Measurements from ENCODE around the gene RBM47.

RBM47 gene

DNA sequence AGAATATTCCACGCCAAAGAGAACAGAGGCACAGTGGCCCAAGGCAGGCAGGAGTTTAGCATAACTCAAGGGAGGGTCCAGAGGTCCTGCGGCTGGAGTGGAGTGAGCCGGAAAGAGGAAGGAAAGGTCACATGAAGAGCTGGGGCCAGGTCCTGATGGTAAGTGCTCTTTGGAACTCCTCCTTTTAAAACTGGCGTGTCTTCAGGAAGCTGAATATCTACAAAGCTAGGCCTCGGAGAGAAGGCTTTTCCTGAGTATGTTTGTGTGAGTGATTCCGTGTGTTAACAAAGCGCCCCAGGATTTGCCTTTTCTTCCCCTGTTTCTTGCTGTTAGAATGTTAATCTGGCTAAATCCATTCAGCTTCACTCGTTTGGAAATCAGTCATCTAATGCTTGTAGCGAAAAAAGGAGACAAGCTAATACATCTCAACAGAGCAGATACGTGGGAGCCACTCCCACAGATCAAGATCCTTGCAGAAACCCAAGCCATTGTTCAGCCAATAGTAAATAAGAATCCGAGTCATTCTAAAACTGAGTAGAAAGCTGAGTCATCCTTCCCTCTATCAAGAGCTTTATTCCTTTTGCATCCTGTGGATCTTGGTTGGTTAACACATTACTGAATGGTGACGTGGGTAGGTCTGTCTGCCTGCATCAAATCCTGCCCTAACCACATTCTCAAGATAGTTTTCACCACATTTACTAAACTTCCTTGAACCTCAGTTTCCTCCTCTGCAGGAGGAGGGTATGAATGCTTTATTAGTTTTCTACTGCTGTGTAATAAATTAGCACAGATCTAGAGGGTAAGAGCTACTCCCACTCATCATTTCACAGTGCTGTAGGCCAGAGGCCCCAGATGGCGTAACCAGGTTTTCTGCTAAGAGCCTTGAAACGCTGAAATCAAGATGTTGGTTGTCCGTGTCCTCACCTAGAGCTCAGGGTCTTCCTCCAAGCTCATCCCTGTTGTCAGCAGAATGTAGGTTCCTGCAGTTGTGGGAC is 43.2 kb upstream of the RBM47 start:
- Histone ChIP-seq H3K36me3 (ENCODE audit: control insufficient read depth in 2 of 2, insufficient read depth in 1 of 2, low read length in 2 of 2) (no peaks in the 10 kb centered on the region), H3K27ac (ENCODE audit: extremely low read depth, low read depth, low read length) (no peak overlapping the region), H3K4me1 (ENCODE audit: control insufficient read depth, insufficient read depth, low read length) (no peaks in the 10 kb centered on the region), H3K4me3 (ENCODE audit: low read depth, low read length) (no peak overlapping the region), H3K9me3 (ENCODE audit: control insufficient read depth, insufficient read depth, low read depth, low read length) (no peaks in the 10 kb centered on the region)
- ChIA-PET CTCF (interaction anchor here (0.6 kb wide), 1 partner anchor 46 kb away, joined by 5 read pairs; no protein-coding TSS in a partner anchor), POLR2A (interaction anchor here (0.6 kb wide), 1 partner anchor 53 kb away, joined by 4 read pairs; no protein-coding TSS in a partner anchor)
- 0 out of 2 replicates have a peak, but pooled peaks have one; percentile 24 for TF ChIP-seq ZBTB17 (tag by site-specific recombination; IDR thresholded peaks at IDR 0.05)
- TF ChIP-seq TCF7L2 (IDR thresholded peaks at IDR 0.05; ENCODE audit: borderline replicate concordance, low read depth, low read length) = no peak
- 0 out of 2 replicates have a peak, but pooled peaks have one; percentile 17 for TF ChIP-seq EGR2 (tag by site-specific recombination; IDR thresholded peaks at IDR 0.05; ENCODE audit: low read depth)
- TF ChIP-seq ZNF660 (tag by site-specific recombination; IDR thresholded peaks at IDR 0.05) = 0 out of 2 replicates have a peak, but pooled peaks have one; percentile 31
- TF ChIP-seq ZFHX2 (tag by site-specific recombination; conservative IDR thresholded peaks at IDR 0.05) = peak; percentile 67
- TF ChIP-seq ZNF335 (tag by site-specific recombination; conservative IDR thresholded peaks at IDR 0.05) = peak; percentile 36; the same call in 1 of the 2 replicates

DNA sequence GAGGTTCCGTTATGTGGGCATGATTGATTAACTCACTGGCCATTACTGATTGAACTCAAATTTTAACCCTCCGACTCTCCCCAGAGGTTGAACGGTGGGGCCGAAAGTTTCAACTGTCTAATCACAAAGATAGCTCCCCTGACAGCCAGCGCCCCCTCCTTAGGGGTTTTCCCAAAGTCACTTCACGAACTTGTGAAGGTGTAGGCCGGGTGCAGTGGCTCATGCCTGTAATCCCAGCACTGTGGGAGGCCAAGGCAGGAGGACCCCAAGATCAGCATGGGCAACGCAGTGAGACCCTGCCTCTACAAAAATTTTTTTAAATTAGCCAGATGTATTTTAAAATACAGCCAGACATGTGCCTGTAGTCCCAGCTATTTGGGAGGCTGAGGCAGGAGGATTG is 39.8 kb upstream of the RBM47 start:
- Histone ChIP-seq H3K36me3 (ENCODE audit: control insufficient read depth in 2 of 2, insufficient read depth in 1 of 2, low read length in 2 of 2) (no peaks in the 10 kb centered on the region), H3K9me3 (ENCODE audit: control insufficient read depth, insufficient read depth, low read depth, low read length) (no peaks in the 10 kb centered on the region), H3K4me3 (ENCODE audit: low read depth, low read length) (no peak overlapping the region), H3K27ac (ENCODE audit: extremely low read depth, low read depth, low read length) (no peak overlapping the region), H3K4me1 (ENCODE audit: control insufficient read depth, insufficient read depth, low read length) (no peaks in the 10 kb centered on the region)
- TF ChIP-seq, protein P1, sequence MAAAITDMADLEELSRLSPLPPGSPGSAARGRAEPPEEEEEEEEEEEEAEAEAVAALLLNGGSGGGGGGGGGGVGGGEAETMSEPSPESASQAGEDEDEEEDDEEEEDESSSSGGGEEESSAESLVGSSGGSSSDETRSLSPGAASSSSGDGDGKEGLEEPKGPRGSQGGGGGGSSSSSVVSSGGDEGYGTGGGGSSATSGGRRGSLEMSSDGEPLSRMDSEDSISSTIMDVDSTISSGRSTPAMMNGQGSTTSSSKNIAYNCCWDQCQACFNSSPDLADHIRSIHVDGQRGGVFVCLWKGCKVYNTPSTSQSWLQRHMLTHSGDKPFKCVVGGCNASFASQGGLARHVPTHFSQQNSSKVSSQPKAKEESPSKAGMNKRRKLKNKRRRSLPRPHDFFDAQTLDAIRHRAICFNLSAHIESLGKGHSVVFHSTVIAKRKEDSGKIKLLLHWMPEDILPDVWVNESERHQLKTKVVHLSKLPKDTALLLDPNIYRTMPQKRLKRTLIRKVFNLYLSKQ (tag by site-specific recombination; IDR thresholded peaks at IDR 0.05; ENCODE audit: borderline replicate concordance) = no peak
- TF ChIP-seq ZNF354C (tag by site-specific recombination; IDR thresholded peaks at IDR 0.05; ENCODE audit: borderline replicate concordance, low read depth) (no peak), SP2 (tag by site-specific recombination; IDR thresholded peaks at IDR 0.05) (no peak), TRIM28 (IDR thresholded peaks at IDR 0.05; ENCODE audit: borderline replicate concordance, low read length) (no peak), ZBTB21 (tag by site-specific recombination; IDR thresholded peaks at IDR 0.05) (no peak), ZNF48 (tag by site-specific recombination; IDR thresholded peaks at IDR 0.05) (no peak), ZNF114 (tag by site-specific recombination; IDR thresholded peaks at IDR 0.05) (no peak), FEZF1 (tag by site-specific recombination; IDR thresholded peaks at IDR 0.05) (no peak), GLI4 (tag by site-specific recombination; IDR thresholded peaks at IDR 0.05) (no peak), ZNF366 (tag by site-specific recombination; conservative IDR thresholded peaks at IDR 0.05) (no peak), ZNF132 (tag by site-specific recombination; IDR thresholded peaks at IDR 0.05; ENCODE audit: borderline replicate concordance) (no peak)
- TF ChIP-seq, protein P2, sequence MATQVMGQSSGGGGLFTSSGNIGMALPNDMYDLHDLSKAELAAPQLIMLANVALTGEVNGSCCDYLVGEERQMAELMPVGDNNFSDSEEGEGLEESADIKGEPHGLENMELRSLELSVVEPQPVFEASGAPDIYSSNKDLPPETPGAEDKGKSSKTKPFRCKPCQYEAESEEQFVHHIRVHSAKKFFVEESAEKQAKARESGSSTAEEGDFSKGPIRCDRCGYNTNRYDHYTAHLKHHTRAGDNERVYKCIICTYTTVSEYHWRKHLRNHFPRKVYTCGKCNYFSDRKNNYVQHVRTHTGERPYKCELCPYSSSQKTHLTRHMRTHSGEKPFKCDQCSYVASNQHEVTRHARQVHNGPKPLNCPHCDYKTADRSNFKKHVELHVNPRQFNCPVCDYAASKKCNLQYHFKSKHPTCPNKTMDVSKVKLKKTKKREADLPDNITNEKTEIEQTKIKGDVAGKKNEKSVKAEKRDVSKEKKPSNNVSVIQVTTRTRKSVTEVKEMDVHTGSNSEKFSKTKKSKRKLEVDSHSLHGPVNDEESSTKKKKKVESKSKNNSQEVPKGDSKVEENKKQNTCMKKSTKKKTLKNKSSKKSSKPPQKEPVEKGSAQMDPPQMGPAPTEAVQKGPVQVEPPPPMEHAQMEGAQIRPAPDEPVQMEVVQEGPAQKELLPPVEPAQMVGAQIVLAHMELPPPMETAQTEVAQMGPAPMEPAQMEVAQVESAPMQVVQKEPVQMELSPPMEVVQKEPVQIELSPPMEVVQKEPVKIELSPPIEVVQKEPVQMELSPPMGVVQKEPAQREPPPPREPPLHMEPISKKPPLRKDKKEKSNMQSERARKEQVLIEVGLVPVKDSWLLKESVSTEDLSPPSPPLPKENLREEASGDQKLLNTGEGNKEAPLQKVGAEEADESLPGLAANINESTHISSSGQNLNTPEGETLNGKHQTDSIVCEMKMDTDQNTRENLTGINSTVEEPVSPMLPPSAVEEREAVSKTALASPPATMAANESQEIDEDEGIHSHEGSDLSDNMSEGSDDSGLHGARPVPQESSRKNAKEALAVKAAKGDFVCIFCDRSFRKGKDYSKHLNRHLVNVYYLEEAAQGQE (tag by site-specific recombination; IDR thresholded peaks at IDR 0.05) = no peak
- TF ChIP-seq, protein P3, sequence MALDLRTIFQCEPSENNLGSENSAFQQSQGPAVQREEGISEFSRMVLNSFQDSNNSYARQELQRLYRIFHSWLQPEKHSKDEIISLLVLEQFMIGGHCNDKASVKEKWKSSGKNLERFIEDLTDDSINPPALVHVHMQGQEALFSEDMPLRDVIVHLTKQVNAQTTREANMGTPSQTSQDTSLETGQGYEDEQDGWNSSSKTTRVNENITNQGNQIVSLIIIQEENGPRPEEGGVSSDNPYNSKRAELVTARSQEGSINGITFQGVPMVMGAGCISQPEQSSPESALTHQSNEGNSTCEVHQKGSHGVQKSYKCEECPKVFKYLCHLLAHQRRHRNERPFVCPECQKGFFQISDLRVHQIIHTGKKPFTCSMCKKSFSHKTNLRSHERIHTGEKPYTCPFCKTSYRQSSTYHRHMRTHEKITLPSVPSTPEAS (tag by site-specific recombination; IDR thresholded peaks at IDR 0.05) = no peak
- POLR2A ChIA-PET = no interaction called here
- CTCF ChIA-PET = no interaction called here
